HepG2 (cell line): ENCODE data around the gene NAB2.

ENCODE experiments used
- AFF4 ChIP-seq: sonication (generic); formaldehyde crosslinking; IDR thresholded peaks from 2 replicates; pipeline ENCODE4 v1.4.0; 2020; ENCODE audit warnings: missing genetic modification reagents
- CREB1 ChIP-seq, 2 experiments: fragments of 450-650 bp in 1 of 2; IDR thresholded peaks; 2 replicates each; pipeline ENCODE4 v1.6.1; 2016 to 2017; ENCODE audit warnings: control low read depth in 1 of 2, mild to moderate bottlenecking in 1 of 2, missing compliant biosample characterization in 1 of 2, missing genetic modification characterization in 1 of 2
- CTCF ChIP-seq: sonication (generic); formaldehyde crosslinking; IDR thresholded peaks from 2 replicates; pipeline ENCODE4 v1.5.0; 2020; ENCODE audit warnings: mild to moderate bottlenecking, missing genetic modification reagents, moderate library complexity
- E2F1 ChIP-seq: sonication (generic); formaldehyde crosslinking; IDR thresholded peaks from 2 replicates; pipeline ENCODE4 v1.5.0; 2020; ENCODE audit warnings: missing genetic modification reagents
- ESRRA ChIP-seq: sonication (generic); formaldehyde crosslinking; IDR thresholded peaks from 2 replicates; pipeline ENCODE4 v1.5.1; 2020; ENCODE audit warnings: mild to moderate bottlenecking, low read depth, missing genetic modification reagents
- HNF4A ChIP-seq: sonication (generic); formaldehyde crosslinking; IDR thresholded peaks from 2 replicates; pipeline ENCODE4 v1.4.0; 2020; ENCODE audit warnings: missing genetic modification reagents
- KMT2B ChIP-seq: IDR thresholded peaks from 2 replicates; pipeline ENCODE4 v1.6.1; 2016; ENCODE audit warnings: missing genetic modification reagents, missing compliant biosample characterization
- NFIC ChIP-seq: IDR thresholded peaks from 2 replicates; pipeline ENCODE4 v1.6.1; 2012; ENCODE audit warnings: mild to moderate bottlenecking, low read length, inconsistent platforms
- SOX5 ChIP-seq: IDR thresholded peaks from 2 replicates; pipeline ENCODE4 v1.6.1; 2016; ENCODE audit warnings: borderline replicate concordance
- TARDBP ChIP-seq: sonication (generic); formaldehyde crosslinking; IDR thresholded peaks from 2 replicates; pipeline ENCODE4 v1.8.0; 2022; ENCODE audit warnings: mild to moderate bottlenecking, missing genetic modification reagents
- ZNF766 ChIP-seq: sonication (generic); formaldehyde crosslinking; IDR thresholded peaks from 2 replicates; pipeline ENCODE4 v1.5.0; 2020; ENCODE audit warnings: missing genetic modification reagents, borderline replicate concordance
- TF ChIP-seq, protein P1 (sequence below), 2 experiments: sonication (generic) in 1 of 2; formaldehyde crosslinking in 1 of 2; IDR thresholded peaks; 2 replicates each; pipeline versions ENCODE4 v1.5.1 to v1.6.1; 2011 to 2020; ENCODE audit warnings: borderline replicate concordance in 1 of 2, low read depth in 1 of 2, low read length in 1 of 2, mild to moderate bottlenecking in 1 of 2, missing genetic modification reagents in 1 of 2, moderate library complexity in 1 of 2
- TF ChIP-seq, protein P2 (sequence below): IDR thresholded peaks from 2 replicates; pipeline ENCODE4 v1.6.1; 2012; ENCODE audit warnings: inconsistent platforms
- TF ChIP-seq, protein P3 (sequence below): fragments of 450-650 bp; IDR thresholded peaks from 2 replicates; pipeline ENCODE4 v1.6.1; 2016

DNA sequence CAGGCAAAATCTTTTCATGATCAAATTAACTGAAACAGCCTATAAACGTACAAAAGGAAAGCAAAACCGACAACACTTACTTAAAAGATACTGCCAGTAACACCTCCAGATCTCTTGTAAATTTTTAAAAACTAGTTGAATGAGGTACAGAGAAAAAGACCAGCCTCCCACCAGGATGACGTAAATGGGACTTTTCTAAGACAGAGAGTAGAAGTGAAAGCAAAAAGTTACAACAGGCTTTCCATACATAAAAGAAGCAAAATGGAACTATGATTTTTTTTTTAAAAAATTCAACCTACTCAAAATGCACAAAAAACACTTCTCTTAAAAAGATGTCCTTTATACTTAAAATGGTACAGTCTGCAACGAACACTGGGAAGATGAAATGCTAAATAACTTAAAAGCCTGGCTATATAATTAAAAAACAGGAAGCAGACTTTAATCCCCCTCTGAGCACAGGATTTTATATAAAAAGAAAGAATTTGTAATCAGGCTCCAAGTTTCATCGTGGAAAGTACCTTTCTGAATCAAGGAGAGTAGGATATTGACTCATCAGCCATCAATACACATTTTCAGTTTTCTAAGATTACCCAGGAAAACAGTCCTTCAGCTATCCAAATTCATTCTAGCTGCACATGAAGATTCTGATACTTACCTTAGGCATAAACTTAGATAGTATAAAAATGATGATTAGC lies 24.8 kb upstream of the NAB2 start:
- no peak for TF ChIP-seq CREB1 (IDR thresholded peaks at IDR 0.05)
- no peak for TF ChIP-seq CREB1 (CRISPR knock-in tag; IDR thresholded peaks at IDR 0.05)
- TF ChIP-seq SOX5 (CRISPR knock-in tag): no peak
- TF ChIP-seq E2F1: no peak
- no peak for TF ChIP-seq ZNF766 (CRISPR knock-in tag)
- no peak for TF ChIP-seq NFIC
- TF ChIP-seq KMT2B: no peak
- no peak for TF ChIP-seq ESRRA (CRISPR knock-in tag)
- TF ChIP-seq HNF4A: no peak
- TF ChIP-seq, protein P1, sequence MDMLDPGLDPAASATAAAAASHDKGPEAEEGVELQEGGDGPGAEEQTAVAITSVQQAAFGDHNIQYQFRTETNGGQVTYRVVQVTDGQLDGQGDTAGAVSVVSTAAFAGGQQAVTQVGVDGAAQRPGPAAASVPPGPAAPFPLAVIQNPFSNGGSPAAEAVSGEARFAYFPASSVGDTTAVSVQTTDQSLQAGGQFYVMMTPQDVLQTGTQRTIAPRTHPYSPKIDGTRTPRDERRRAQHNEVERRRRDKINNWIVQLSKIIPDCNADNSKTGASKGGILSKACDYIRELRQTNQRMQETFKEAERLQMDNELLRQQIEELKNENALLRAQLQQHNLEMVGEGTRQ (IDR thresholded peaks at IDR 0.05; ENCODE audit: low read depth, low read length): no peak
- TF ChIP-seq, protein P1 (CRISPR knock-in tag; IDR thresholded peaks at IDR 0.05; ENCODE audit: borderline replicate concordance): no peak
- no peak for TF ChIP-seq CTCF
- no peak for TF ChIP-seq TARDBP (CRISPR knock-in tag)
- TF ChIP-seq, protein P2, sequence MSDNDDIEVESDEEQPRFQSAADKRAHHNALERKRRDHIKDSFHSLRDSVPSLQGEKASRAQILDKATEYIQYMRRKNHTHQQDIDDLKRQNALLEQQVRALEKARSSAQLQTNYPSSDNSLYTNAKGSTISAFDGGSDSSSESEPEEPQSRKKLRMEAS: no peak
- TF ChIP-seq AFF4 (CRISPR knock-in tag): no peak
- TF ChIP-seq, protein P3, sequence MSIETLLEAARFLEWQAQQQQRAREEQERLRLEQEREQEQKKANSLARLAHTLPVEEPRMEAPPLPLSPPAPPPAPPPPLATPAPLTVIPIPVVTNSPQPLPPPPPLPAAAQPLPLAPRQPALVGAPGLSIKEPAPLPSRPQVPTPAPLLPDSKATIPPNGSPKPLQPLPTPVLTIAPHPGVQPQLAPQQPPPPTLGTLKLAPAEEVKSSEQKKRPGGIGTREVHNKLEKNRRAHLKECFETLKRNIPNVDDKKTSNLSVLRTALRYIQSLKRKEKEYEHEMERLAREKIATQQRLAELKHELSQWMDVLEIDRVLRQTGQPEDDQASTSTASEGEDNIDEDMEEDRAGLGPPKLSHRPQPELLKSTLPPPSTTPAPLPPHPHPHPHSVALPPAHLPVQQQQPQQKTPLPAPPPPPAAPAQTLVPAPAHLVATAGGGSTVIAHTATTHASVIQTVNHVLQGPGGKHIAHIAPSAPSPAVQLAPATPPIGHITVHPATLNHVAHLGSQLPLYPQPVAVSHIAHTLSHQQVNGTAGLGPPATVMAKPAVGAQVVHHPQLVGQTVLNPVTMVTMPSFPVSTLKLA: no peak
